H1 (cell line): Measurements from ENCODE around the gene GTF2A2. TPM values are rescaled to one million over a fixed set of nuclear protein-coding genes. Genes with fewer than 3 reads are reported as not detected.

ENCODE experiments used
- ATF2 ChIP-seq: IDR thresholded peaks from 2 replicates; pipeline ENCODE4 v1.6.1; 2012; ENCODE audit warnings: low read length, inconsistent platforms
- CBX8 ChIP-seq: fragments of 300-800, 300-1000 bp; sonication (generic); IDR thresholded peaks from 2 replicates; pipeline ENCODE4 v1.7.1; 2016; ENCODE audit warnings: low read depth, low read length, borderline replicate concordance
- CHD7 ChIP-seq: fragments of 300-600 bp; sonication (generic); IDR thresholded peaks from 2 replicates; pipeline ENCODE4 v1.7.1; 2012; ENCODE audit warnings: low read length, moderate library complexity, mild to moderate bottlenecking, inconsistent platforms; ENCODE audit not compliant: insufficient replicate concordance
- CTBP2 ChIP-seq: IDR thresholded peaks from 2 replicates; pipeline ENCODE4 v1.7.0; 2011; ENCODE audit warnings: borderline replicate concordance, mild to moderate bottlenecking, moderate library complexity, mixed read lengths, low read length; ENCODE audit not compliant: insufficient read depth, insufficient read length
- KDM1A ChIP-seq: fragments of 200-600, 300-600 bp; sonication (generic); IDR thresholded peaks from 2 replicates; pipeline ENCODE4 v1.7.1; 2016; ENCODE audit warnings: mild to moderate bottlenecking, low read length, borderline replicate concordance
- SAP30 ChIP-seq: fragments of 300-600 bp; sonication (generic); IDR thresholded peaks from 2 replicates; pipeline ENCODE4 v1.7.1; 2012; ENCODE audit warnings: low read length, moderate library complexity, mild to moderate bottlenecking, inconsistent platforms; ENCODE audit not compliant: insufficient read depth, insufficient replicate concordance
- TAF7 ChIP-seq: optimal IDR thresholded peaks from 2 replicates; pipeline ENCODE3; 2011; ENCODE audit warnings: low read depth, mild to moderate bottlenecking, inconsistent platforms, low read length, moderate library complexity, borderline replicate concordance
- TCF12 ChIP-seq: IDR thresholded peaks from 2 replicates; pipeline ENCODE4 v1.6.1; 2011; ENCODE audit warnings: low read depth, mild to moderate bottlenecking, low read length
- ZNF274 ChIP-seq: IDR thresholded peaks from 2 replicates; pipeline ENCODE4 v1.7.0; 2012; ENCODE audit warnings: low read length, borderline replicate concordance; ENCODE audit errors: extremely low read depth
- polyA plus RNA-seq, 7 experiments: library from polyadenylated mRNA; depleted of rRNA in 3 of 7; stranded (reverse) in 5 of 7; unstranded in 2 of 7; fragments of >200 nt in 5 of 7; fragments of 200-250 nt in 2 of 7; gene quantifications; 1 replicate in 5 of 7; 2 replicates in 1 of 7; 4 replicates in 1 of 7; pipeline versions ENCODE4 v1.2.1 to v1.2.3, GENCODE V29; 2011 to 2013; ENCODE audit warnings: missing spikeins in 2 of 7, mixed read lengths in 2 of 7
- total RNA-seq: library from RNA; stranded (reverse); fragmentation: NEBNext Ultra II Directional; extraction: Animal tissue kit (Norgen Biotek cat#: 25700); gene quantifications from 2 replicates; pipeline ENCODE4 v1.2.1, GENCODE V29; 2021

GTF2A2 gene
- total and polyA plus RNA-seq, 2 of the 8 experiments (the other 6 are each of a cell fraction or from before 2014, with no cell fraction given), result 52.2 to 161 TPM

- no peak for TF ChIP-seq CHD7
- no peak for TF ChIP-seq CBX8
- no peak for TF ChIP-seq ZNF274
- TF ChIP-seq TAF7, result no peak
- TF ChIP-seq CTBP2, result no peak
- TF ChIP-seq TCF12, result no peak
- TF ChIP-seq ATF2, result no peak
- no peak for TF ChIP-seq SAP30
- TF ChIP-seq KDM1A, result no peak
These were observed 29.1 kb upstream of the GTF2A2 start (continued) for GRCh38 chr15:59686389-59686788.
